Naive thymus-derived CD4-positive, alpha-beta T cell (primary cell): Measurements from ENCODE around the gene TGFB2. TPM values are rescaled to one million over a fixed set of nuclear protein-coding genes. Genes with fewer than 3 reads are reported as not detected.

Experiments
- ATAC-seq: fragments of 150-1000 bp; cut with Tn5 transposase; 2 replicates; pipeline ENCODE4 v1.10.0; 2021; ENCODE audit warnings: mild to moderate bottlenecking, moderate library complexity
- CTCF ChIA-PET: fragments of 350-600 bp; sonication (Branson Sonifier 250); formaldehyde crosslinking; loops from one replicate; lab custom pipeline; 2021; ENCODE audit warnings: antibody characterized with exemption; lab: Charles Lee
- POLR2A ChIA-PET: fragments of 350-600 bp; sonication (Branson Sonifier 250); formaldehyde crosslinking; loops from one replicate; lab custom pipeline; 2021; ENCODE audit warnings: antibody characterized with exemption, inconsistent platforms; lab: Charles Lee
- DNase-seq, 9 donors: peaks; one replicate each; pipeline versions ENCODE4 v3.0.0 to v3.0.0-alpha.2; 2020 to 2022; ENCODE audit warnings: mixed read lengths in 1 of 9
- H3K27ac ChIP-seq: one replicate; pipeline ENCODE4 v1.7.0; 2013; ENCODE audit warnings: mild to moderate bottlenecking, low read depth, low read length, moderate library complexity
- H3K27me3 ChIP-seq, 2 donors: one replicate each; pipeline ENCODE4 v1.7.0; 2013; ENCODE audit warnings: low read length in 2 of 2, mild to moderate bottlenecking in 2 of 2, moderate library complexity in 2 of 2; ENCODE audit not compliant: control insufficient read depth in 2 of 2, insufficient read depth in 2 of 2
- H3K36me3 ChIP-seq, 3 experiments: 1 replicate in 2 of 3; 2 replicates in 1 of 3; pipeline ENCODE4 v1.7.0; 2013; ENCODE audit warnings: low read length in 3 of 3, mild to moderate bottlenecking in 3 of 3, moderate library complexity in 1 of 3; ENCODE audit not compliant: insufficient read depth in 3 of 3, control insufficient read depth in 2 of 3
- H3K4me1 ChIP-seq, 2 donors: one replicate each; pipeline ENCODE4 v1.7.0; 2013; ENCODE audit warnings: low read length in 2 of 2, mild to moderate bottlenecking in 2 of 2, moderate library complexity in 1 of 2; ENCODE audit not compliant: control insufficient read depth in 2 of 2, insufficient read depth in 2 of 2
- H3K4me3 ChIP-seq: 2 replicates; pipeline ENCODE4 v1.7.0; 2013; ENCODE audit warnings: mild to moderate bottlenecking, low read length
- H3K9me3 ChIP-seq, 3 experiments: 1 replicate in 2 of 3; 2 replicates in 1 of 3; pipeline ENCODE4 v1.7.0; 2013; ENCODE audit warnings: low read length in 3 of 3; ENCODE audit not compliant: control insufficient read depth in 2 of 3
- H3K27ac Mint-ChIP-seq, 9 donors: one replicate each; pipeline ENCODE4 v1.8.0; 2020 to 2022; ENCODE audit warnings: mixed read lengths in 9 of 9, mild to moderate bottlenecking in 8 of 9, moderate library complexity in 5 of 9, inconsistent platforms in 2 of 9
- H3K27me3 Mint-ChIP-seq, 5 donors: one replicate each; pipeline ENCODE4 v1.8.0; 2021 to 2022; ENCODE audit warnings: mixed read lengths in 5 of 5, mild to moderate bottlenecking in 1 of 5
- H3K36me3 Mint-ChIP-seq, 5 donors: one replicate each; pipeline ENCODE4 v1.8.0; 2020 to 2022; ENCODE audit warnings: mixed read lengths in 5 of 5, mild to moderate bottlenecking in 3 of 5, inconsistent platforms in 1 of 5
- H3K4me1 Mint-ChIP-seq, 7 donors: one replicate each; pipeline ENCODE4 v1.8.0; 2020 to 2022; ENCODE audit warnings: mixed read lengths in 7 of 7, mild to moderate bottlenecking in 3 of 7, inconsistent platforms in 1 of 7
- H3K4me3 Mint-ChIP-seq, 10 donors: one replicate each; pipeline ENCODE4 v1.8.0; 2020 to 2022; ENCODE audit warnings: mild to moderate bottlenecking in 10 of 10, mixed read lengths in 10 of 10, moderate library complexity in 6 of 10, inconsistent platforms in 2 of 10
- H3K9me3 Mint-ChIP-seq, 11 donors: one replicate each; pipeline ENCODE4 v1.8.0; 2020 to 2022; ENCODE audit warnings: mixed read lengths in 11 of 11, mild to moderate bottlenecking in 4 of 11, inconsistent platforms in 1 of 11, moderate library complexity in 1 of 11
- intact Hi-C, 2 donors: fragments of 100-400 bp; cut with micrococcal nuclease; formaldehyde crosslinking; loops; one replicate each; pipeline ENCODE4 v1.15.1; 2023
- polyA plus RNA-seq, 2 donors: library from polyadenylated mRNA; unstranded; fragments of 300-500 nt; fragmentation: Illumina TruSeq; gene quantifications; one replicate each; pipeline ENCODE4 v1.2.3, GENCODE V29; 2021
- total RNA-seq, 6 experiments: library from RNA in 5 of 6; stranded (reverse) in 5 of 6; gene quantifications; 1 replicate in 5 of 6; 2 replicates in 1 of 6; pipeline ENCODE4 v1.2.3 and lab custom pipeline; 2021 to 2026

Gene TGFB2
- total and polyA plus RNA-seq, 7 experiments from 2014 or later = not detected

DNA sequence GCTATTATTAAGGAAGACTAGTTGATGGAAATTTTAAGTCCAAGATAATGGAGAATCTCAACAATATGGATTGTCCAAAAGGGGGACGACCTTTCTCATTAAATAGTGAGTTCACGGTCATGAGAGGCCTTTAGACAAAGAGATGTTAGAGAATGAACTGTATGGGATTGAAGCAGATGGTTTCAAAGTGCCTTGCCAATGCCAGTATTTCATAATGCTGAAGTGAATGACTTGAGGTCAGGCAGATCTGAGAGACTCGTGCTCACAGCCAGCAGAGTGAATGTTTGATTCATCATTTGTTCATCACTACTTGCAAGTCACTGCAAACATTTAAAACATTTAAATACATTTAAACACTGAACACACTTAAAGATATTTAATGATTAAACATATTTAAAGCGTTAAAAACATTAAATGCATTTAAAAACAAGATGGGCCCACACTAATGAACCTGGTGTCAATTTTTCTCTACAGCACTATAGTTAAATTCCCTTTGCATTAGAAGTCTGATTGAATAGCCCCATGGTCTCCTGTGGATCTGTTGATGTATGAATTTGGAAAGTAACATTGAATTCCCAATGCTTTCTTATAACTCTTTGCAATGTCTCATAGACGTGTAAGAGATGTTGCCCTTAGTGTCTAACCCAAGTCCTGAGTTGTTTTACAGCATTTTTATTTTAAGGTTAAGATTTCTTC is 80.7 kb downstream of the TGFB2 start:
- H3K27ac ChIP-seq = no peak overlapping the region
- DNase-seq (no peak), ATAC-seq (no peak)
- peaks cover 0 to 25% (median 4%) of the 10 kb centered on the region in 5 donors for H3K27me3 Mint-ChIP-seq
- H3K36me3 ChIP-seq = no peaks in the 10 kb centered on the region
- intact Hi-C loops = no loop called here
- no peak overlapping the region for H3K4me3 Mint-ChIP-seq
- H3K9me3 Mint-ChIP-seq = no peaks in the 10 kb centered on the region
- H3K36me3 Mint-ChIP-seq = peaks cover 0 to 3% (median 0%) of the 10 kb centered on the region in 5 donors
- no peaks in the 10 kb centered on the region for H3K4me1 Mint-ChIP-seq
- no peak overlapping the region for H3K4me3 ChIP-seq
- ChIA-PET POLR2A (no interaction called here), CTCF (no interaction called here)
- H3K9me3 ChIP-seq = no peaks in the 10 kb centered on the region
- H3K27me3 ChIP-seq = no peaks in the 10 kb centered on the region
- no peaks in the 10 kb centered on the region for H3K4me1 ChIP-seq
- no peak overlapping the region for H3K27ac Mint-ChIP-seq

DNA sequence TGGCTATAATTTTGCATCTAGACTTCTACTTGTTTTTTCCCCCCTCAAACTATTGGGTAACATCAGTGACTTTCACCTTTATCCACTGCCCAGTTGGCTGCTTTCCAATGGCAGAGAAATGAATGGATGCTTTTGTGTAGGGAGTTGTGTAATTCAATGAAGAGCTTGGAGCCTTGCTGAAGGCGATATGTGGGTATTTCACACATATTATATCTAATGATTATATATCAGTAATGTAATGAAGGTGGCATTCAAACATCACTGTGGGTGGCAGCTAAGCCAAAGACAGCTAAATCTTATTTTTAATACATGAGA is 81.2 kb downstream of the TGFB2 start:
- Histone ChIP-seq H3K36me3 (no peaks in the 10 kb centered on the region), H3K4me3 (no peak overlapping the region), H3K27me3 (no peaks in the 10 kb centered on the region), H3K27ac (no peak overlapping the region), H3K9me3 (no peaks in the 10 kb centered on the region), H3K4me1 (no peaks in the 10 kb centered on the region)
- CTCF ChIA-PET = no interaction called here
- POLR2A ChIA-PET = no interaction called here
- peaks cover 0 to 3% (median 0%) of the 10 kb centered on the region in 5 donors for H3K36me3 Mint-ChIP-seq
- no peak overlapping the region for H3K4me3 Mint-ChIP-seq
- intact Hi-C loops = no loop called here
- H3K9me3 Mint-ChIP-seq = peaks cover 0 to under 1% (median 0%) of the 10 kb centered on the region in 11 donors
- ATAC-seq (no peak), DNase-seq (no peak)
- no peak overlapping the region for H3K27ac Mint-ChIP-seq
- peaks cover 0 to 27% (median 4%) of the 10 kb centered on the region in 5 donors for H3K27me3 Mint-ChIP-seq
- H3K4me1 Mint-ChIP-seq = no peaks in the 10 kb centered on the region

DNA sequence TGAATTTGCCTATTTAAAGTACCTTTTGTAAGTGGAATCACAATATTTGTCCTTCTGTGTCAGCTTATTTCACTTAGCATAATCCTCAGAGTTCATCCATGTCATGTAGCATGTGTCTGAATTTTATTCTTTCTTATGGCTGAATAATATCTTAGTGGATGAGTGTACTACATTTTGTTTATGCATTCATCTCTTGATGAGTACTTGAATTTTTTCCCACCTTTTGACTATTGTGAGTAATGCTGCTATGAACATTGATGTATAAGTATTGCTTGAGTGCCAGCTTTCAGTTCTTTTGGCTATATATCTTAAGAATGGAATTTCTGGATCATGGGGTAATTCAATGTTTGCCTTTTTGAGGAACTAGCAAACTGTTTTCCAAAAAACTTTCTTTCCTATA is 84.2 kb downstream of the TGFB2 start:
- H3K4me1 ChIP-seq = no peaks in the 10 kb centered on the region
- H3K36me3 Mint-ChIP-seq = no peaks in the 10 kb centered on the region

DNA sequence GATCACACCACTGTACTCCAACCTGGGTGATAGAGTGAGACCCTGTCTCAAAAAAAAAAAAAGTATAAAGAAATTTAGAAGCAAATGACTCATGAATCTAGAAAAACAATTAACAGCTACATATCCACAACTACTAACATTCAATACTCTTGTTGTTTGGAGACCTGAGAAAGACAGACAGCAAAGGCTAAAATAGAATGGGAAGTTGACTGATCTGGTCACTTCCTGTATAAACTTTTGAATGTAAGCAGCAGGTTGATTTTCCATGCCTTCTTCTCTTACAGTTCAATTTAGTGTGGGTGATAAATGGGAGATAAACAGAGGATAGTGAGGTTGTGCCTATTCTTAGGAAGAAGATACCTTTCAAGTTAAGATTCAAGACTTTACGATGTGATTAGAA is 85.2 kb downstream of the TGFB2 start:
- H3K36me3 Mint-ChIP-seq = no peaks in the 10 kb centered on the region
- Histone ChIP-seq H3K4me1 (no peaks in the 10 kb centered on the region), H3K9me3 (no peaks in the 10 kb centered on the region), H3K27me3 (no peaks in the 10 kb centered on the region), H3K4me3 (no peak overlapping the region), H3K27ac (no peak overlapping the region), H3K36me3 (no peaks in the 10 kb centered on the region)
- H3K9me3 Mint-ChIP-seq = peaks cover 0 to 3% (median 0%) of the 10 kb centered on the region in 11 donors
- CTCF ChIA-PET = interaction anchor here (0.7 kb wide), 1 partner anchor 146 kb away, joined by 3 read pairs; no protein-coding TSS in a partner anchor
- ATAC-seq (no peak), DNase-seq (no peak)
- intact Hi-C loops = no loop called here
- H3K27ac Mint-ChIP-seq = no peak overlapping the region
- H3K27me3 Mint-ChIP-seq = peaks cover 0 to 15% (median 0%) of the 10 kb centered on the region in 5 donors
- H3K4me1 Mint-ChIP-seq = no peaks in the 10 kb centered on the region
- H3K4me3 Mint-ChIP-seq = no peak overlapping the region
- POLR2A ChIA-PET = no interaction called here

More for the DNA sequence above, 84.2 kb downstream of the TGFB2 start:
- Histone ChIP-seq H3K27ac (no peak overlapping the region), H3K9me3 (no peaks in the 10 kb centered on the region), H3K4me3 (no peak overlapping the region), H3K27me3 (no peaks in the 10 kb centered on the region), H3K36me3 (no peaks in the 10 kb centered on the region)
- intact Hi-C loops = no loop called here
- Mint-ChIP-seq H3K4me3 (no peak overlapping the region), H3K27ac (no peak overlapping the region), H3K27me3 (peaks cover 0 to 17% (median 0%) of the 10 kb centered on the region in 5 donors), H3K4me1 (no peaks in the 10 kb centered on the region), H3K9me3 (peaks cover 0 to 3% (median 0%) of the 10 kb centered on the region in 11 donors)
- ChIA-PET CTCF (interaction anchor here (0.7 kb wide), 1 partner anchor 102 kb away, joined by 4 read pairs; no protein-coding TSS in a partner anchor), POLR2A (no interaction called here)
- no peak for ATAC-seq
- no peak for DNase-seq

DNA sequence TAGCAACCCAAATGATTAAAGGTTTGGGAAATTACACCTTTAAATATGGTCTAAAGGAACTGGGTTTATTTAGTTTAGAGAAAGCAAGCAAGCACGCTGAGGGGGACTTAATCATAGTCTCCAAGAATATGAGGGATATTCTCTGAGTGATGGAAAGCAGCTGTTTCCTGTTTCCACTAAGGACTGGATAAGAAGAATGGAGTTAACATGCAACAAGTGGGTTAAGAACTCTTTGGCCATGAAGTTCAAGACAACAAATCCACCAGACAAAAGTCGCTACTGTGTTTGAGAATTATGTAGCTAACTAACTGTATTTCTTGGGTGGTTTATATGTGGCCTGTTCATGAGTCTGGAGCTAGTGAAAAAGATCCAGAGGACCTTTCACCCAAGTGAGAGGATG is 85.7 kb downstream of the TGFB2 start:
- CTCF ChIA-PET = interaction anchor here (0.7 kb wide), 1 partner anchor 146 kb away, joined by 3 read pairs; no protein-coding TSS in a partner anchor
- Mint-ChIP-seq H3K4me1 (no peaks in the 10 kb centered on the region), H3K36me3 (no peaks in the 10 kb centered on the region), H3K27me3 (peaks cover 0 to 13% (median 0%) of the 10 kb centered on the region in 5 donors), H3K4me3 (no peak overlapping the region), H3K9me3 (peaks cover 0 to 3% (median 0%) of the 10 kb centered on the region in 11 donors), H3K27ac (no peak overlapping the region)
- H3K27ac ChIP-seq = no peak overlapping the region
- no peak overlapping the region for H3K4me3 ChIP-seq
- ATAC-seq (no peak), DNase-seq (no peak)
- H3K9me3 ChIP-seq = no peaks in the 10 kb centered on the region
- H3K36me3 ChIP-seq = no peaks in the 10 kb centered on the region
- H3K4me1 ChIP-seq = no peaks in the 10 kb centered on the region
- POLR2A ChIA-PET = no interaction called here
- H3K27me3 ChIP-seq = no peaks in the 10 kb centered on the region
- intact Hi-C loops = no loop called here

DNA sequence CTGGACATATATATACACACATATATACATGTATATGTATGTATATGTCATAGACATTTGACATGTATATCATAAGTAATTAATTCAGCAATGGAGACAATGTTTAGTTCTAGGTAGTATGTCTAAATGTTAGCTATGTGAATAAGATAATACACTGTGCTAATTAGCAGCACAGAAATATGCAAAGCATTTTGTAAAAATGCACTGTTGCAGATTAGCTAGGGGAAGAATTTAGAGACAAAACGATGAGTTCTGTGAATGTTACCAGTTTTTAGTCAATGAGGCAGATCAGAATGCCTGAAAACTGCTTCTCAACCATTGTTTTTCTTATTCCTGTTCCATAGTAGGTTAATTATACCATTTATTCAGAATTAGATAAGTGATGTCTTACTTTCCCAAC is 86.3 kb downstream of the TGFB2 start:
- no peak overlapping the region for H3K27ac ChIP-seq
- POLR2A ChIA-PET = no interaction called here
- Mint-ChIP-seq H3K36me3 (no peaks in the 10 kb centered on the region), H3K4me1 (no peaks in the 10 kb centered on the region), H3K9me3 (peaks cover 0 to 3% (median 0%) of the 10 kb centered on the region in 11 donors), H3K4me3 (no peak overlapping the region), H3K27ac (no peak overlapping the region), H3K27me3 (peaks cover 0 to 13% (median 0%) of the 10 kb centered on the region in 5 donors)
- no peak overlapping the region for H3K4me3 ChIP-seq
- DNase-seq (no peak), ATAC-seq (no peak)
- intact Hi-C loops = no loop called here
- no peaks in the 10 kb centered on the region for H3K27me3 ChIP-seq
- CTCF ChIA-PET = no interaction called here
- H3K36me3 ChIP-seq = no peaks in the 10 kb centered on the region
- H3K4me1 ChIP-seq = no peaks in the 10 kb centered on the region
- H3K9me3 ChIP-seq = no peaks in the 10 kb centered on the region

DNA sequence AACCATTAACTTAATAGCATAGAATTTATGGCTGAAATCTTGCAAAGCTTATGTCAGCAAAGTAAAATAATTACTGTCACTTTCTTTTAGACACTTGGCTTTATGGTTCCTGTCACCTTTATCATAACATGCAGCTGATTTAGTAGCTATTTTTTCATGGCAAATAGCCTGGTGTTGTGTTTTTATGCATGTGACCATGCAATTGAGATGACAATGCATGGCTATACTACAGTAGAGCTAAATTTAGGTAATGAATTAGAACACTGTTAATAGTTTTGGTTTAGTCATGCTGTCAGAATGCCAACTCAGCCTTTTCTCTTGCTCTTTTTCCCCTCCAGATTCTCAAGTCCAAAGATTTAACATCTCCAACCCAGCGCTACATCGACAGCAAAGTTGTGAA is 88.6 kb downstream of the TGFB2 start:
- intact Hi-C loops = loop anchor here in 1 of 2 donors (1.0 kb wide), 1 partner anchor 36 kb away; no protein-coding TSS in a partner anchor
- Mint-ChIP-seq H3K9me3 (peaks cover 0 to 3% (median 0%) of the 10 kb centered on the region in 11 donors), H3K4me1 (no peaks in the 10 kb centered on the region), H3K27ac (no peak overlapping the region), H3K4me3 (no peak overlapping the region), H3K27me3 (peaks cover 0 to 13% (median 0%) of the 10 kb centered on the region in 5 donors), H3K36me3 (no peaks in the 10 kb centered on the region)
- ChIA-PET POLR2A (no interaction called here), CTCF (no interaction called here)
- Histone ChIP-seq H3K4me3 (no peak overlapping the region), H3K36me3 (no peaks in the 10 kb centered on the region), H3K4me1 (no peaks in the 10 kb centered on the region), H3K9me3 (no peaks in the 10 kb centered on the region), H3K27ac (no peak overlapping the region), H3K27me3 (no peaks in the 10 kb centered on the region)
- no peak for ATAC-seq
- no peak for DNase-seq
